Endothelial cell (in vitro differentiated cells): ENCODE data around the gene CDC42. TPM values are rescaled to one million over a fixed set of nuclear protein-coding genes. Genes with fewer than 3 reads are reported as not detected.

Experiments
- DNase-seq: peaks from one replicate; pipeline ENCODE4 v3.0.0; 2021; ENCODE audit warnings: low spot score
- H3K27ac Mint-ChIP-seq: one replicate; pipeline ENCODE4 v1.8.0; 2021; ENCODE audit warnings: mixed read lengths, inconsistent platforms; ENCODE audit not compliant: unreplicated experiment
- H3K27me3 Mint-ChIP-seq: one replicate; pipeline ENCODE4 v1.8.0; 2021; ENCODE audit warnings: mild to moderate bottlenecking, moderate library complexity, mixed read lengths, inconsistent platforms; ENCODE audit not compliant: unreplicated experiment
- H3K36me3 Mint-ChIP-seq: one replicate; pipeline ENCODE4 v1.8.0; 2021; ENCODE audit warnings: mild to moderate bottlenecking, low read depth, mixed read lengths, inconsistent platforms; ENCODE audit not compliant: unreplicated experiment
- H3K4me1 Mint-ChIP-seq: one replicate; pipeline ENCODE4 v1.8.0; 2021; ENCODE audit warnings: mild to moderate bottlenecking, mixed read lengths, inconsistent platforms; ENCODE audit not compliant: unreplicated experiment
- H3K4me3 Mint-ChIP-seq: one replicate; pipeline ENCODE4 v1.8.0; 2021; ENCODE audit warnings: mild to moderate bottlenecking, mixed read lengths, inconsistent platforms; ENCODE audit not compliant: unreplicated experiment
- H3K9me3 Mint-ChIP-seq: one replicate; pipeline ENCODE4 v1.8.0; 2021; ENCODE audit warnings: mixed read lengths, inconsistent platforms; ENCODE audit not compliant: unreplicated experiment
- CTCF ChIP-seq: fragments of 200-600 bp; sonication (generic); IDR thresholded peaks from one replicate; pipeline ENCODE4 v1.5.0; 2021; ENCODE audit warnings: antibody characterized with exemption; ENCODE audit not compliant: unreplicated experiment
- total RNA-seq: library from RNA; stranded (reverse); fragmentation: NEBNext Ultra II Directional; extraction: Animal tissue kit (Norgen Biotek cat#: 25700); gene quantifications from one replicate; pipeline ENCODE4 v1.2.1, GENCODE V29; 2021; ENCODE audit not compliant: unreplicated experiment

The CDC42 gene
- total RNA-seq, 1 donor from 2014 or later = 370 TPM

DNA sequence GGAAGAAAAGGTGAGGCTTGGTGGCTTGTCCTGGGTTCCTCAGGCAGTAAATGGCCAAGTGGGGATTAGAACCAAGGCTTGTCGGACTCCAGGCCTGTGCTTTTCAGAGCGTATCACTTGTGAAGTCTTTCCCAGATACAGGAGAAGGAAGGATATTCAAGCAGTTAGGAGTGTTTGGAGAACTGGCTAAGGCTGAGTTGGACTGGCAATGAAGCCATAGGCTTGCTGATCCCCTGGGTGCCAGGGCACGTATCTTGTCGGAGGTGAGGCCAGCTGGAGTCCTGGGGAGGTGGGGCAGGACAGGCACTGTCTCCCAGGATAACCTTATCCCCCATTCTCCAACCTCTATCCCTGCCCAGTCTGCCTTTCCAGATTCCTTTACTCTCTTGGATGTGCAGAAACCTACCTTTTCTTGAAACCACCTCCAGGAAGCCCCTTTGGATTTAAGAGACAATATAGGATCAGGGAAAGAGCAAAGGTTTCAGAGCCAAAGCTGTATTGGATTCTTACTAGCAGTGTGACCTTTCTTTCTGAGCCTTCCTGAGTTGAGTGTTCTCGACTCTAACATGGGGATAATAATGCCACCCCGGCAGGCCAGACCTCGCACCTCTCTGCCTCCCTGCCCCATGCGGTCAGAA is 72.2 kb downstream of the CDC42 start:
- Mint-ChIP-seq H3K4me3 (no peak overlapping the region), H3K9me3 (no peaks in the 10 kb centered on the region), H3K27me3 (peaks cover under 1% of the 10 kb centered on the region), H3K4me1 (peaks cover 9% of the 10 kb centered on the region), H3K36me3 (peaks cover 6% of the 10 kb centered on the region), H3K27ac (no peak overlapping the region)
- TF ChIP-seq CTCF = no peak
- DNase-seq = no peak

- H3K4me3 Mint-ChIP-seq = no peak overlapping the region
- no peak overlapping the region for H3K27ac Mint-ChIP-seq
- no peak for DNase-seq
- TF ChIP-seq CTCF = no peak
- peaks cover 9% of the 10 kb centered on the region for H3K4me1 Mint-ChIP-seq
- H3K9me3 Mint-ChIP-seq = no peaks in the 10 kb centered on the region
- H3K36me3 Mint-ChIP-seq = no peaks in the 10 kb centered on the region
- H3K27me3 Mint-ChIP-seq = no peaks in the 10 kb centered on the region
Observed at GRCh38 chr1:22126531-22126930, 74.0 kb downstream of the CDC42 start.

GRCh38 chr1:22127248-22127647 is 74.7 kb downstream of the CDC42 start:
- no peaks in the 10 kb centered on the region for H3K9me3 Mint-ChIP-seq
- no peaks in the 10 kb centered on the region for H3K27me3 Mint-ChIP-seq
- H3K4me1 Mint-ChIP-seq = peaks cover 9% of the 10 kb centered on the region
- H3K27ac Mint-ChIP-seq = no peak overlapping the region
- no peak for DNase-seq
- no peak overlapping the region for H3K4me3 Mint-ChIP-seq
- H3K36me3 Mint-ChIP-seq = no peaks in the 10 kb centered on the region
- no peak for TF ChIP-seq CTCF

DNA sequence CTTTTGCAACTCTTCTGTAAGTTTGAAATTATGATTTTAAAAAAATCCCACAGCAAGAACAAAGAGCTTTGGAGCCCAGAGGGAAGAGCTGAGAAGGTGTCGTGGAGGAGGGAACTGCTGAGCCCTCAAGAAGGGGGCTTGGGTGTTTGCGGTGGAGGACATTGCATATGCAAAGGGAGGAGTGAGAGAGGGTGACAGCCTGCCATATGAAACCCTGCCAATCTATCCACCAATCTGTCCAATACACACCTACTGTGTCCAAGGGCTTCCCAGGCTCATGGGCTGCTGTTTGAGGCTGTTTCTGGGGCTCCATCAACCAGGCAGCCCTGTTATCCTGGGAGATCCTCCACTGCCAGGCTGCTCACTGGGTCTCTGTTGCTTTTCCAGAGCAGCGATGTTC is 75.2 kb downstream of the CDC42 start:
- Mint-ChIP-seq H3K4me1 (peaks cover 9% of the 10 kb centered on the region), H3K4me3 (no peak overlapping the region), H3K27me3 (no peaks in the 10 kb centered on the region), H3K27ac (no peak overlapping the region), H3K36me3 (no peaks in the 10 kb centered on the region), H3K9me3 (no peaks in the 10 kb centered on the region)
- no peak for DNase-seq
- no peak for TF ChIP-seq CTCF

- Mint-ChIP-seq H3K27ac (no peak overlapping the region), H3K27me3 (peaks cover 4% of the 10 kb centered on the region), H3K9me3 (no peaks in the 10 kb centered on the region), H3K4me3 (no peak overlapping the region), H3K4me1 (peaks cover 9% of the 10 kb centered on the region), H3K36me3 (no peaks in the 10 kb centered on the region)
- no peak for DNase-seq
- no peak for TF ChIP-seq CTCF
Observed at GRCh38 chr1:22128392-22128791, 75.9 kb downstream of the CDC42 start.
